ENCODE data around the gene NPR3.

Gene NPR3

GRCh38 chr5:32765266-32765665, 54.1 kb downstream of the NPR3 start:
- no peaks in the 10 kb centered on the region for H3K4me1 Mint-ChIP-seq
- no peaks in the 10 kb centered on the region for H3K9me3 Mint-ChIP-seq
- no peak overlapping the region for H3K27ac Mint-ChIP-seq
- ATAC-seq (no peak), DNase-seq (no peak)
- no peak overlapping the region for H3K4me3 Mint-ChIP-seq
- no peaks in the 10 kb centered on the region for H3K36me3 Mint-ChIP-seq (ENCODE audit: low read depth)
- H3K27me3 Mint-ChIP-seq, result no peaks in the 10 kb centered on the region

- Mint-ChIP-seq H3K4me1 (no peaks in the 10 kb centered on the region), H3K9me3 (no peaks in the 10 kb centered on the region), H3K27ac (no peak overlapping the region), H3K36me3 (ENCODE audit: low read depth) (no peaks in the 10 kb centered on the region), H3K27me3 (no peaks in the 10 kb centered on the region), H3K4me3 (no peak overlapping the region)
- ATAC-seq, result no peak
- no peak for DNase-seq
Observed at GRCh38 chr5:32767948-32768467, 56.9 kb downstream of the NPR3 start.

GRCh38 chr5:32769711-32770110, 58.6 kb downstream of the NPR3 start:
- Mint-ChIP-seq H3K36me3 (ENCODE audit: low read depth) (no peaks in the 10 kb centered on the region), H3K27ac (no peak overlapping the region), H3K9me3 (peaks cover 4% of the 10 kb centered on the region), H3K4me1 (no peaks in the 10 kb centered on the region), H3K27me3 (no peaks in the 10 kb centered on the region), H3K4me3 (no peak overlapping the region)
- no peak for ATAC-seq
- no peak for DNase-seq

- no peaks in the 10 kb centered on the region for H3K4me1 Mint-ChIP-seq
- no peaks in the 10 kb centered on the region for H3K36me3 Mint-ChIP-seq (ENCODE audit: low read depth)
- no peaks in the 10 kb centered on the region for H3K27me3 Mint-ChIP-seq
- peaks cover 4% of the 10 kb centered on the region for H3K9me3 Mint-ChIP-seq
- no peak for ATAC-seq
- no peak for DNase-seq
- no peak overlapping the region for H3K27ac Mint-ChIP-seq
- H3K4me3 Mint-ChIP-seq, result no peak overlapping the region
Observed at GRCh38 chr5:32770444-32770843, 59.3 kb downstream of the NPR3 start.

- DNase-seq (no peak), ATAC-seq (no peak)
- Mint-ChIP-seq H3K36me3 (ENCODE audit: low read depth) (no peaks in the 10 kb centered on the region), H3K27me3 (no peaks in the 10 kb centered on the region), H3K4me1 (no peaks in the 10 kb centered on the region), H3K9me3 (peaks cover 4% of the 10 kb centered on the region), H3K27ac (no peak overlapping the region), H3K4me3 (no peak overlapping the region)
Observed at GRCh38 chr5:32771037-32771436, 59.9 kb downstream of the NPR3 start.

GRCh38 chr5:32773944-32774343, 62.8 kb downstream of the NPR3 start:
- H3K36me3 Mint-ChIP-seq (ENCODE audit: low read depth), result no peaks in the 10 kb centered on the region
- ATAC-seq, result no peak
- H3K4me1 Mint-ChIP-seq, result no peaks in the 10 kb centered on the region
- H3K9me3 Mint-ChIP-seq, result peaks cover 4% of the 10 kb centered on the region
- H3K27me3 Mint-ChIP-seq, result no peaks in the 10 kb centered on the region
- no peak overlapping the region for H3K4me3 Mint-ChIP-seq
- no peak for DNase-seq
- H3K27ac Mint-ChIP-seq, result no peak overlapping the region

GRCh38 chr5:32776200-32776599, 65.1 kb downstream of the NPR3 start:
- Mint-ChIP-seq H3K4me1 (no peaks in the 10 kb centered on the region), H3K36me3 (ENCODE audit: low read depth) (no peaks in the 10 kb centered on the region), H3K9me3 (peaks cover 4% of the 10 kb centered on the region), H3K27ac (no peak overlapping the region), H3K4me3 (no peak overlapping the region), H3K27me3 (no peaks in the 10 kb centered on the region)
- DNase-seq (no peak), ATAC-seq (no peak)

- Mint-ChIP-seq H3K27ac (no peak overlapping the region), H3K4me3 (no peak overlapping the region), H3K36me3 (ENCODE audit: low read depth) (no peaks in the 10 kb centered on the region), H3K4me1 (no peaks in the 10 kb centered on the region), H3K27me3 (no peaks in the 10 kb centered on the region), H3K9me3 (peaks cover 4% of the 10 kb centered on the region)
- DNase-seq, result no peak
- no peak for ATAC-seq
Observed at GRCh38 chr5:32777222-32777621, 66.1 kb downstream of the NPR3 start.

GRCh38 chr5:32777733-32778132, 66.6 kb downstream of the NPR3 start:
- DNase-seq (no peak), ATAC-seq (no peak)
- Mint-ChIP-seq H3K36me3 (ENCODE audit: low read depth) (no peaks in the 10 kb centered on the region), H3K27me3 (no peaks in the 10 kb centered on the region), H3K27ac (no peak overlapping the region), H3K9me3 (peaks cover 4% of the 10 kb centered on the region), H3K4me3 (no peak overlapping the region), H3K4me1 (no peaks in the 10 kb centered on the region)

- Mint-ChIP-seq H3K27ac (no peak overlapping the region), H3K4me3 (no peak overlapping the region), H3K27me3 (no peaks in the 10 kb centered on the region)
Observed at GRCh38 chr5:32778403-32778802, 67.3 kb downstream of the NPR3 start.

GRCh38 chr5:32779754-32780415, 68.8 kb downstream of the NPR3 start:
- no peaks in the 10 kb centered on the region for H3K27me3 Mint-ChIP-seq
- H3K9me3 Mint-ChIP-seq, result no peaks in the 10 kb centered on the region
- H3K36me3 Mint-ChIP-seq (ENCODE audit: low read depth), result no peaks in the 10 kb centered on the region
- H3K27ac Mint-ChIP-seq, result no peak overlapping the region
- ATAC-seq, result no peak
- H3K4me3 Mint-ChIP-seq, result no peak overlapping the region
- no peaks in the 10 kb centered on the region for H3K4me1 Mint-ChIP-seq
- DNase-seq, result no peak

More at GRCh38 chr5:32778403-32778802, 67.3 kb downstream of the NPR3 start:
- Mint-ChIP-seq H3K9me3 (peaks cover 4% of the 10 kb centered on the region), H3K4me1 (no peaks in the 10 kb centered on the region), H3K36me3 (ENCODE audit: low read depth) (no peaks in the 10 kb centered on the region)
- ATAC-seq, result no peak
- no peak for DNase-seq

- no peak for ATAC-seq
- Mint-ChIP-seq H3K27ac (no peak overlapping the region), H3K27me3 (no peaks in the 10 kb centered on the region)
Observed at GRCh38 chr5:32780508-32780919, 69.4 kb downstream of the NPR3 start.

GRCh38 chr5:32783661-32784060, 72.5 kb downstream of the NPR3 start:
- Mint-ChIP-seq H3K4me1 (no peaks in the 10 kb centered on the region), H3K27me3 (no peaks in the 10 kb centered on the region)

More at GRCh38 chr5:32780508-32780919, 69.4 kb downstream of the NPR3 start:
- no peak for DNase-seq
- no peaks in the 10 kb centered on the region for H3K9me3 Mint-ChIP-seq
- H3K4me3 Mint-ChIP-seq, result no peak overlapping the region
- no peaks in the 10 kb centered on the region for H3K4me1 Mint-ChIP-seq
- H3K36me3 Mint-ChIP-seq (ENCODE audit: low read depth), result no peaks in the 10 kb centered on the region

GRCh38 chr5:32785611-32786254, 74.6 kb downstream of the NPR3 start:
- H3K27ac Mint-ChIP-seq, result no peak overlapping the region
- no peaks in the 10 kb centered on the region for H3K4me1 Mint-ChIP-seq
- H3K27me3 Mint-ChIP-seq, result no peaks in the 10 kb centered on the region
- ATAC-seq (no peak), DNase-seq (no peak)
- H3K9me3 Mint-ChIP-seq, result no peaks in the 10 kb centered on the region
- H3K4me3 Mint-ChIP-seq, result no peak overlapping the region
- no peaks in the 10 kb centered on the region for H3K36me3 Mint-ChIP-seq (ENCODE audit: low read depth)

More at GRCh38 chr5:32783661-32784060, 72.5 kb downstream of the NPR3 start:
- ATAC-seq, result no peak
- H3K4me3 Mint-ChIP-seq, result no peak overlapping the region
- DNase-seq, result no peak
- H3K36me3 Mint-ChIP-seq (ENCODE audit: low read depth), result no peaks in the 10 kb centered on the region
- no peaks in the 10 kb centered on the region for H3K9me3 Mint-ChIP-seq
- H3K27ac Mint-ChIP-seq, result no peak overlapping the region

- no peak for DNase-seq
- H3K4me3 Mint-ChIP-seq, result no peak overlapping the region
- no peaks in the 10 kb centered on the region for H3K9me3 Mint-ChIP-seq
- no peaks in the 10 kb centered on the region for H3K27me3 Mint-ChIP-seq
- no peak overlapping the region for H3K27ac Mint-ChIP-seq
- H3K4me1 Mint-ChIP-seq, result no peaks in the 10 kb centered on the region
- no peak for ATAC-seq
- H3K36me3 Mint-ChIP-seq (ENCODE audit: low read depth), result no peaks in the 10 kb centered on the region
Observed at GRCh38 chr5:32786311-32786710, 75.2 kb downstream of the NPR3 start.
